ENCODE measurements around the gene PPP3CA. TPM values are rescaled to one million over a fixed set of nuclear protein-coding genes. Genes with fewer than 3 reads are reported as not detected.

The PPP3CA gene
- polyA plus RNA-seq, 1 donor (not counting 4 experiments of a cell fraction or from before 2014, with no cell fraction given): 43.3 TPM

- Histone ChIP-seq H4K20me1 (ENCODE audit: control insufficient read depth, extremely low read depth, insufficient read depth, low read length) (no peaks in the 10 kb centered on the region), H3K4me3 (ENCODE audit: control insufficient read depth in 2 of 3, extremely low read depth in 1 of 3, insufficient read depth in 2 of 3, low read depth in 1 of 3, low read length in 3 of 3) (no peak overlapping the region), H3K79me2 (ENCODE audit: control insufficient read depth, insufficient read depth, low read length) (no peaks in the 10 kb centered on the region), H2AFZ (ENCODE audit: control insufficient read depth, low read length) (peak overlapping the region; percentile 31), H3K27ac (ENCODE audit: control insufficient read depth, insufficient read depth, low read length) (peak overlapping the region; percentile 22), H3K36me3 (ENCODE audit: control insufficient read depth in 2 of 2, extremely low read depth in 1 of 2, insufficient read depth in 2 of 2, low read length in 2 of 2) (no peaks in the 10 kb centered on the region), H3K9me1 (ENCODE audit: control insufficient read depth, extremely low read depth, insufficient read depth, low read length) (no peaks in the 10 kb centered on the region), H3K9me3 (ENCODE audit: control insufficient read depth, low read depth, low read length) (no peaks in the 10 kb centered on the region), H3K27me3 (ENCODE audit: control insufficient read depth, extremely low read depth, insufficient read depth, low read length) (no peaks in the 10 kb centered on the region), H3K4me2 (ENCODE audit: control insufficient read depth, extremely low read depth, insufficient read depth, low read depth, low read length) (peak overlapping the region; percentile 41), H3K4me1 (ENCODE audit: control insufficient read depth, extremely low read depth, insufficient read depth, low read length) (peaks cover 15% of the 10 kb centered on the region), H3K9ac (ENCODE audit: control insufficient read depth, extremely low read depth, insufficient read depth, low read length) (no peak overlapping the region)
- TF ChIP-seq EZH2 (IDR thresholded peaks at IDR 0.05; ENCODE audit: low read length): no peak
- no peak for TF ChIP-seq CTCF (optimal IDR thresholded peaks at IDR 0.05 in 1 of 3, IDR thresholded peaks at IDR 0.05 in 1 of 3, conservative IDR thresholded peaks at IDR 0.05 in 1 of 3; ENCODE audit: extremely low read depth in 1 of 3, insufficient read depth in 2 of 3, low read length in 3 of 3)
- dilution Hi-C loops (cut with MboI; ENCODE audit: extremely low pct_ligation_motif_present, low sequenced_read_pairs): no loop called here
- no peak for FAIRE-seq
- no peak for DNase-seq (ENCODE audit: low read depth, low spot score)
Measured at GRCh38 chr4:100984901-100985300, 362.4 kb downstream of the PPP3CA start.

- Histone ChIP-seq H4K20me1 (ENCODE audit: control insufficient read depth, extremely low read depth, insufficient read depth, low read length) (no peaks in the 10 kb centered on the region), H3K4me1 (ENCODE audit: control insufficient read depth, extremely low read depth, insufficient read depth, low read length) (peaks cover 15% of the 10 kb centered on the region), H3K4me2 (ENCODE audit: control insufficient read depth, extremely low read depth, insufficient read depth, low read depth, low read length) (no peak overlapping the region), H3K79me2 (ENCODE audit: control insufficient read depth, insufficient read depth, low read length) (no peaks in the 10 kb centered on the region), H3K9me1 (ENCODE audit: control insufficient read depth, extremely low read depth, insufficient read depth, low read length) (no peaks in the 10 kb centered on the region), H3K36me3 (ENCODE audit: control insufficient read depth in 2 of 2, extremely low read depth in 1 of 2, insufficient read depth in 2 of 2, low read length in 2 of 2) (no peaks in the 10 kb centered on the region), H3K27me3 (ENCODE audit: control insufficient read depth, extremely low read depth, insufficient read depth, low read length) (no peaks in the 10 kb centered on the region), H3K27ac (ENCODE audit: control insufficient read depth, insufficient read depth, low read length) (no peak overlapping the region), H3K4me3 (ENCODE audit: control insufficient read depth in 2 of 3, extremely low read depth in 1 of 3, insufficient read depth in 2 of 3, low read depth in 1 of 3, low read length in 3 of 3) (no peak overlapping the region), H2AFZ (ENCODE audit: control insufficient read depth, low read length) (no peak overlapping the region), H3K9ac (ENCODE audit: control insufficient read depth, extremely low read depth, insufficient read depth, low read length) (no peak overlapping the region), H3K9me3 (ENCODE audit: control insufficient read depth, low read depth, low read length) (no peaks in the 10 kb centered on the region)
- FAIRE-seq: no peak
- TF ChIP-seq EZH2 (IDR thresholded peaks at IDR 0.05; ENCODE audit: low read length) (no peak), CTCF (optimal IDR thresholded peaks at IDR 0.05 in 1 of 3, IDR thresholded peaks at IDR 0.05 in 1 of 3, conservative IDR thresholded peaks at IDR 0.05 in 1 of 3; ENCODE audit: extremely low read depth in 1 of 3, insufficient read depth in 2 of 3, low read length in 3 of 3) (no peak)
- dilution Hi-C loops (cut with MboI; ENCODE audit: extremely low pct_ligation_motif_present, low sequenced_read_pairs): no loop called here
- no peak for DNase-seq (ENCODE audit: low read depth, low spot score)
Measured at GRCh38 chr4:100983426-100983825, 363.9 kb downstream of the PPP3CA start.
